ENCODE measurements around the gene CPA1.

The CPA1 gene

GRCh38 chr7:130379921-130380860 is at the start of gene CPA1:
CPA1 (plus strand) TSS chr7:130380494; CDS start chr7:130380521, 27 bp downstream.
- DNase-seq, result no peak

DNA sequence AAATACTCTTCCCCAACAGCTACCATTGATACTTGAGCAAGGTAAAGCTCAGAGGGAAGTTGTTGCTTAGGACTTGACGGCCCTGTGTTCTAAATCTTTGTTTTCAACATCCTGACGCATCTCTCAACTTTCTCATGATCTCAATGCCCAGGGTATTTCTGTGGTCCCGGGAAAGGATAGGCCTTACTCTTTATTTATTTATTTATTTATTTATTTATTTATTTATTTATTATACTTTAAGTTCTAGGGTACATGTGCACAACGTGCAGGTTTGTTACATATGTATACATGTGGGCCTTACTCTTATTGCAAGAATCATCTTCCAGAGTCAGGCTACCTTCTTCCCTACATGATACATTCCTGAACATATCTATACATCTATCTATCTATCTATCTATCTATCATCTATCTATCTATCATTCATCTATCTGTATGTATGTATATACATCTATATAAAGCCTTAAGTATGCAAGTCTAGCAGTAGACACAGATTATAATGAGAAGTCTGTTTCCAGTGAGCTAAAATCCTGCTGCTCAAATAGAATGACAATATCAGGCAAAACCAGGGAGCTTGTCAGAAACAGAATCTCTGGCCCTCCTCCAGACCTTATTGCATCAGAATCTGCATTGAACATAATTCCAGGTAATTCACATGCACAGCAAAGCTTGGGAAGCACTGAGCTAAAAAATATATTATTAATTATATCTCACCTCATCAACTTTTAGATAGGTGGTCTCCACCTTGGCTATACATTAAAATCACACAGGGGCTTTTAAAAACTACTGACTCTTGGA is 47.8 kb upstream of the CPA1 start:
- no peak for DNase-seq

DNA sequence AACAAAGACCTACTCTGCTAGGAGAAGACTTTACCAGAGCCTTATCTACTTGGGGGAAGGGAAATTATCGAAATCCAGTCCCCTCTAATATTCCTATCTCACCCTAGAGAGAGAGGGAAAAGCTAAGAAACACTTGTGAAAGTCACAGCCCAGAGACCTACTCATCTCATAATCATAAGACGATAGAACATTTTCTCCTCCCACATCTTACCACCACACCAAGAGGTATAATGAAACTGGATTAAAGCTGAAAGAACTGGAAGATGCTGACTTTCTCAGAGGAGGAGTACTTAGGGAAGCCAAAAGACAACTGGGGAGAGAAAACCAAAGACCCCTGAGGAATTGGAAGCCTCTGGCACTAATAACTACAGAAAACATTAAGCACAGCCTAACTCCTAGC is 46.5 kb upstream of the CPA1 start:
- no peak for DNase-seq

DNA sequence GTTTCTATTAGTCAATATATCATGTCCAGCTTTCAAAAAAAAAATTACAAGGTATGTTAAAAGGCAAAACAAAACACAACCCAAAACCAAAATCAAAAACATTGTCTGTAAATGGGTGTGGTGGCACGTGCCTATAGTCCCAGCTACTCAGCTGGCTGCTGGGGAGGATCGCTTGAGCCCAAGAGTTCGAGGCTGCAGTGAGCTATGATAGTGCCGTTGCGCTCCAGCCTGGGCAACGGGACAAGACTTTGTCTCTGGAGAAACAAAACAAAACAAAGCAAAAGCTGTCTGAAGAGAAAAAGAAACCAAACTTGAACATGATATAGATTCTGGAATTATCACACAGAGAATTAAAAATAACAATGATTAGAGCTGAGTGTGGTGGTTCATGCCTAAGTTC is 46.0 kb upstream of the CPA1 start:
- no peak for DNase-seq

GRCh38 chr7:130337410-130337971 is 42.8 kb upstream of the CPA1 start:
- DNase-seq, result no peak

DNA sequence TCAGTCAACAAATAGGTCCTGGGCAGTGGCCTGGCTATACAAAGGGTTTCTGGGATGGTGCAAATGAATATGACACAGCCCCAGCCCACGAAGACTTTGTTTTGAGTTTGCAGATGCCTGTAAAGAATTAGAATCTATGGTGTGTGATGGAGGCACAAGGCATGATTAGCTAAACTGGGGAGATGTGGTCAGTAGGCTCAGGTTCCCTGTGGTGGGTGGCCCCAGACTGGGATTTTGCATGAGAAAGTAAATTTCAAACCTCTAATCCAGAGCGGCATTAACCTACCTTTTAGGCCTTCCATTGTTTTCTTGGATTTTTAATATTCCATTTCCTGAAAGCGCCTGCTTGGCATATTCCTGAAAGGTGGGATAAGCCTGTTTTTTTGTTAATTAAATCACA is 42.1 kb upstream of the CPA1 start:
- no peak for DNase-seq

DNA sequence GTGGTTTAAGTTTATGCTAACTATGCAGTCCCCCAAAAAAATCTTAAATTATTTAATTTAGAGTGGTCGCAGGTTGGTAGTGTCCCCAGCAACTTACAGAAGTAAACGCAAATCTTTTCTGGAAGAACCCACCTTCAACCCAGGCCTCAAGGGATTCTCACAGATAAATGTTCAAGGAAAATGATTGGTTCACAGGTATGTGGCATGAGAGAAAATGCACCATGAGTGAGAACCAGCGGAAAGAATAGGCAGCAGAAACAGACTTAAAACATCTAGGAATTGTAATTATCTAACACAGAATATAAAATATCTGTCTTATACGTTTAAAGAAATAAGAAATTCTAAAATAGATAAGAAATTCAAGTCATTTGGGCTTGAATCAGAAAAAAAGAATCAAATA is 38.4 kb upstream of the CPA1 start:
- no peak for DNase-seq

GRCh38 chr7:130342701-130343380 is 37.5 kb upstream of the CPA1 start:
- no peak for DNase-seq

- DNase-seq, result no peak
Measured at GRCh38 chr7:130344271-130344866, 35.9 kb upstream of the CPA1 start, which contains the start of gene CPA5. CPA5 (plus strand) TSS chr7:130344816; CDS start chr7:130346486, 1,670 bp downstream.

- no peak for DNase-seq
Measured at GRCh38 chr7:130345136-130345535, 35.2 kb upstream of the CPA1 start.

DNA sequence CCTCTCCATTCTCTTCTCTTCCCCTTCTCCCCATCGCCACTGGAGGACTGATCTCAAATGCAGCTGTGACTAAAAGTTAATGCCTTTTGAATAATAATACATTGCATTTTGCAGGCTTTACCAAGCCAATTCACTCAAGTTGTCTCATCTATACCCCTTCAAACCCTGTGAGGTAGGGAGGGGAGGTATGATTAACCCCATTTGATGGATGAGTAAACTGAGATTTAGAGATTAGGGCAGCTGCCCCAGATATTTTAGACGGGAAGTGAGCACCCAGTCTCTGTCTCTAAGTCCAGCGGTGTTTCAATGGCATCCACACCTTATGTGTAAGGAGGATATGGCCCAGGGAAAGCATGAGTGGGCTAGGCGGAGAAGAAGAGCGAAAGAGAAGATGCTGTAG is 34.6 kb upstream of the CPA1 start:
- no peak for DNase-seq

- DNase-seq, result no peak
Measured at GRCh38 chr7:130346177-130346905, 34.0 kb upstream of the CPA1 start.

DNA sequence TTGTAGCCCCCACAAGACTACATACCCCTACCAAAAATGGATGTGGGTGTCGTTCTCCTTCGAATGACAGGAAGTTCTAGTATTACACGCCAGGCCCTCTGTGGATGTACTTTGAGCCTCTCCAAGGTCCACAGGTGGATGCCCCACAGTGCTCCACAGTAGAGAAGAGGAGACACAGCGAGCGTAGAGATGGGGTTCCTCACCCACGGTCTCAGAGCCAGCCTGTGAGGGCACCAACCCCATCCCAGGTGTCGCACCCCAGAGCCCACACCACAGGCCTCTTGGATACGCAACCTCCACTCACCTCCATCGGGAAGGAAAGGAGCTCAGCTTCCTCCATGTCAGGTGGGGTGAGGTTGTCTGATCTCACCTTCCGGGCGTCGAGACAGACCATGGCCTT is 33.4 kb upstream of the CPA1 start:
- no peak for DNase-seq

- DNase-seq, result no peak
Measured at GRCh38 chr7:130349911-130350782, 30.1 kb upstream of the CPA1 start.

GRCh38 chr7:130350945-130351790 is 29.1 kb upstream of the CPA1 start:
- DNase-seq, result no peak

- no peak for DNase-seq
Measured at GRCh38 chr7:130351791-130352090, 28.6 kb upstream of the CPA1 start.

DNA sequence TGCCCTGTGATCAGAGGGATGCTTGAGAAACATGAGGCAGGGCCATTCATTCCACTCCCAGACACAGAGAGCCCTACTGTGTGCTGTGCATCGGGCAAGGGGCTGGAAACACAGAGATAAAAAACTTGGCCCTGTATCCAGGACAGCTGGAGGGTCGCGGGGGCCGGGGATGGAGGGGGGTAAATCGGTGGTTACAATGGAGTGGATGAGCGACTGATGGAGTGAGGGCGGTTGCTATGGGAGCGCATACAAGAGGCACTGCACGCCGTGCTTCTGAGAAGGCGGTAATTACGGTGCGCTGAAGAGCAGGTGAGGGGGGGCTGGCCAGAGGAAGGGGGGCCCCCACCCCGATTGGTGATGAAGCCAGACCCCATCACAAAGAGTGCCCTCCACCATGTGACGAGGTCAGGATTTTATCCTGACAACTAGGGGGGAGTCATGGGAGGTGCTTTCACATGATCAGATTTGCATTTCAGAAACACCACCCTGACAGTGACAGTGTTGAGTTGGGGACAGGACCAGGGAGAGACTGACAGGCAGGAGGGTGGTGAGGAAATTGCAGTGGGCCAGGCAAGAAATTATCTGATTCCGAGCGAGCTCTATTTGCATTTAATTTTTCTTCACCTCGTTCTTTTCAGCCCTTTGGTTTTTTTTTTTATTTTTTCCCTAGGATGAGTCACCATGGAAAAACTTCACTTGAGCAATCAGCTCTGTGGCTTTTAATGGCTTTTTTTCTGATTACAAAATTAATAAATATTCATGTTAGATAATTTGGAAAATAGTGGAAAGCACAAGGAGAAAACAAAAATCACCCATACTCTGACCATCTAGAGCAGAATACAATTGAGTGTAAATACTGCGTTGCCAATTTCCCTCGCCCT is 27.9 kb upstream of the CPA1 start:
- no peak for DNase-seq

DNA sequence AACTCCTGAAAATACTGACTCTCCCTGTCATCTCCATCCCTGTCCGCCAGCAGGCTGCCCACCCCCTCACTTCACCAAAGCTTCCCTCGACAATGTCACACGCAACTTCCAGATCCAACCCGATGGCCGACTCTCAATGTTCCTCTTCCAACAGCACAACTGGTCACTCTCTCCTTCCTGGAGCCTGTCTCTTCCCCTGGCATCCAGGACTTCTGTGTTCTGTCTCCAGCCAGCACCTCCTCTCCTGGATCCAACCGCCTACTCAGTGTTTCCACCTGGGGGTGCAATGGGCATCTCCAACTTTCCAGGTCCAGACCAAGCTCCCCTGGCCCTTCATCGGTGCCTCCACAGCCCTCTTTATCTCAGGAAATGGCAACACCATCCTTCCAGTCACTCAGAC is 27.1 kb upstream of the CPA1 start:
- DNase-seq, result no peak

Data from activated T-cell treated with anti-CD3 and anti-CD28 coated beads, Interleukin-2, amount 50 U/mL, for 1 hour (primary cell).